ENCODE results near the gene EIF2B1.

DNA sequence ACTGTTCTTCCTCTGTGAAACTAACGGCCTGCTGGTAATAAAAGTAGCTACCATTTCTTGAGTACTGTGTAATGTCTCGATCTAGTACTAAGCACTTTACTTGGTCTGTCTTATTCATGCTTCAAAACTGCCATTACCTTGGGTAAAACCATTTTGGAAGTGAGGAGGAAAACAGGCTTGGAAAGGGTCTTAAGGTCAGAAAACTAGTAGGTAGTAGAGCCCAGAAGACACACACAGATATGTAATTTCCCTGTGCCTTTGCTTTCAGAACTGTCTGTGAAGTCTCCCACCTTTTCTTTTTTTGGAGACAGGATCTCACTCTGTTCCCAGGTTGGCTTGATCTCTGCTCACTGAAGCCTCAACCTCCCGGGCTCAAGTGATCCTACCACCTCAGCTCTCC lies 35.0 kb downstream of the EIF2B1 start:
- TF ChIP-seq CTCF (IDR thresholded peaks at IDR 0.05) (no peak), JUN (CRISPR knock-in tag; IDR thresholded peaks at IDR 0.05) (no peak)

Measured in WTC11 (cell line).